ENCODE data around the gene MACROD2.
"Not testable (repeated sequence)": the region's sequence is repeated elsewhere in the genome, so short reads cannot be mapped to it uniquely, and the experiment has no call there.

MACROD2 gene

DNA sequence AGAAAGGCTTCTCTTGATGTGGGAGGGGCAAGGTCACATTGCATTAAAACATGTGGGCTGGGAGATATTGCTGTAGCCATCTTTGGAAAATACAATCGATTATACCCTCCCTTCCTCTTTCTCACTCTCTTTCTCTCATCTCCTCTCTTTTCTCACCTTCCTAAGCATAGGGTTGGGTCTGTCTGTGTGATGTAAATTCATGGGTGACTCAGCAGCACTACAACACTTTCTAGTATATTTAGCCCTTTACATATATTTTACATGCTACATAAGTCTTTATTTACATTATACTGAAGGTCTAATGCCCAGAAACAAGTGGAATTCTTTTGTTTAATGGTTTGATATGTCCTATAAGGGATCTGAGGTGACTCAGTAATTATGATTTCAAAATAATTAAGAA lies 976.9 kb downstream of the MACROD2 start:
- no peak for DNase-seq

DNA sequence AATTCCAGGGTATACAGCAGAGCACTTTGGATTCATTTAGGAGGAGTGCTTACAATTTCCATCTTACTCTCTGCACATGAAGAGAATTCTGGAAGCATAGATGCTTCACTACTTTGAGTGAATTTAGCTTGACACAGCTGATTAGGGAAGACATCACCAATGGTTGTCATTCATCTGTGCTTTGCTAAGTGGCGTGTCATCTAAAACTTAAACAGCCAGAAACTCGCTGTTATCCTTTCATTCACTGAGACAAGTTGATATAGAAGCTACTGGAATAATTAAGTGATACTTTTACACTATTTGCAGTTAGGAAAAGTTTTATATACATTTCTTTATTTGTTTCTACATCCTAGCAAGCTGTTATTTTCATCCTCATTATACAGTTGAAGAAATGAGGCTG lies 977.4 kb downstream of the MACROD2 start:
- no peak for DNase-seq

DNA sequence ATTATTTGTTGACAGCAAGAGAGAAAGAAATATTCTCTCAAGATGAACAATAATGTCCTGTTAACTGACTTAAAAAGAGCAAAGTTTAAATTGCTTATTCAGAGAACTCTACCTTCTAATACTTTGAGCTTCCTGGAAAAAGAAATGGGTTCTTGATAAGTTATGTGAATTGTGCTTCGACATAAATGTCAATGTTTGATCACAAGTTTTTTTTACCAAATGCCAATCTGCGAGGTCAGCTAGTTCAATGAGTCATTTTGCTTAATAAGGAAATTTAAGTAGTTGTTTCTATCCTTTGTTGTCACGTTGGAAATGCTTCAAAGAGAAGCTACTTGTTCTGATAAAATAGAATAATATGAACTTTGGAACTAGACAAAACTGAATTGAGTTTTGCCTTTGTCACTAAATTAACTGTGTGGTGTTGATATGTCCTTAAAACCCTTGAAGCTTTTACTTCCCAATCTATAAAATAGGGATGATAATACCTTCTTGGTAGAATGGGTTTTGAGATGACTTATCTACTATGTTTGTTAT lies 984.2 kb downstream of the MACROD2 start:
- DNase-seq = no peak

DNA sequence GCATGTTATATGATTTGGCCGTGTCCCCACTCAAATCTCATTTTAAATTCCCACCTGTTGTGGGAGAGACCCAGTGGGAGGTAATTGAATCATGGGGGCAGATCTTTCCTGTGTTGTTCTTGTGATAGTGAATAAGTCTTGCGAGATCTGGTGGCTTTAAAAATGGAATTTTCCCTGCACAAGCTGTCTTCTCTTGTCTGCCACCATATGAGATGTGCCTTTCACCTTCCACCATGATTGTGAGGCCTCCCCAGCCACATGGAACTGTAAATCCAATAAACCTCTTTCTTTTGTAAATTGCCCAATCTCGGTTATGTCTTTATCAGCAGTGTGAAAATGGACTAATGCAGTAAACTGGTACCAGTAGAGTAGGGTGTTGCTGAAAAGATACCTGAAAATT lies 986.2 kb downstream of the MACROD2 start:
- DNase-seq = not testable (repeated sequence)

DNA sequence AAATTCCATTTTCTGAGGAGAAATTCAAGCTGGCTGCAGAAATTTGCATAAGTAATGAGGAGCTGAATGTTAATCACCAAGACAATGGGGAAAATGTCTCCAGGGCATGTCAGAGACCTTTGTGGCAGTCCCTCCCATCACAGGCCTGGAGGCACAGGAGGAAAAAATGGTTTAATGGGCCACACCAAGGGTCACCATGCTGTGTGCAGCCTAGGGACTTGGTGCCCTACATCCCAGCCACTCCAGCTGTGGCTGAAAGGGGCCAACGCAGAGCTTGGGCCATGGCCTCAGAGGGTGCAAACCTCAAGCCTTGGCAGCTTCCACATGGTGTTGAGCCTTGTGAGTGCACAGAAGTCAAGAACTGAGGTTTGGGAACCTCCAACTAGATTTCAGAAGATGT lies 987.0 kb downstream of the MACROD2 start:
- not testable (repeated sequence) for DNase-seq

DNA sequence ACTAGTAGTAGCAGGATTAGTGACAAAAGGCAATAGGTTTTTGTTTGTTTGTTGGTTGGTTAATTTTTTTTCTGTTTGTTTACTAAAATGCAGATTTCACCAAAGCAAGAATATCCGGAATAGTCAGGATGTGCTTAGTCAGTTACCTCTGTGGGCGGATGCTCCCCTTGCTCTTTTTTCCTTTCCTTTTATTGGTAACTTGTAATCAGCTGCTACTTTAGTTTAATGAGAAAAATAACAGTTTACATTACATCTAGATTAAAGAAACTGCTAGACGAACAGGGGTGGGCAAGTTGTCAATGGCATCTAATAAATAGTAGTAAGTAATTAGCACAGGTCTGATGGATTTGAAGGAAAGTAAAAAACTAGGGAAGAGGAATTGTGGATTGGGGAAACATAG lies 989.0 kb downstream of the MACROD2 start:
- no peak for DNase-seq

DNA sequence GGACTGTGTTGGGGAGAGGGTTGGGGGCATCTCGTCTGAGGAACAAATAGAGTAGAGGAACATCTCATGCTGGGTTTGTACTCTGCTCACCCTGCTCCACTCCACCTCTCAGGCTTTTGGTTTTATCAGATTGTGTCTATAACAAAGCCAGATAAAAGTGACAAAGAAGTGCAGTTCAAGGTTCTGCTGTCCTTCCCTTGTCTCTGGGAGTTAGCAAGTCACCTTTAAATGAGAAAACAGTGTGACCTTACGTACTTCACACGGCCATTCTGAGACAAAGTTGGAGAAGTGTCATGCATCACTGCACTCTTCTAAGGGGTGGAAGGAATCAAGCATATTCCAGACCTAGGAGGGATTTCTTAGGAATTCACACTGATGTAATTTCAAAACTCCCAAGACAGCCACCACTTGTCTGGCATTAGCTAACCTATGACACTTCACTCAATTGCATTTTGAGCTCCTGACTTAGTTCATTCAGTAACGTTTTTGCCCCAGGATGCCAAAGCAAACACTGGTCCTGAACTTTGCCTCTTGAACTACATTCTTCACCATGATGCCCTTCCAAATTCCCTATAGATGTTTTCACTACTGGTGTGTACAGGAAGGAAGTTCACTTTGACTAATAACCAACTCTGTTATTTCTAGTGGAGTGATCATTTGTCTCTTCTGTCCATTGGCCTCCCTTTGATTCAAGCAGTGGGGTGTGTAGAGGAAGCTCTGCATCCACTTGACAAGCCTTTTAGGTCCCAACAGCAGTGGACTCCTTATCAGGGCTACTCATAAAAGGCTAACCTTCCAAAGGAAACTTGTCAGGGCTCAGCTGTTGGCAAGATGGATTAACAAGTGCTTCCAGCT lies 989.7 kb downstream of the MACROD2 start:
- DNase-seq = no peak

DNA sequence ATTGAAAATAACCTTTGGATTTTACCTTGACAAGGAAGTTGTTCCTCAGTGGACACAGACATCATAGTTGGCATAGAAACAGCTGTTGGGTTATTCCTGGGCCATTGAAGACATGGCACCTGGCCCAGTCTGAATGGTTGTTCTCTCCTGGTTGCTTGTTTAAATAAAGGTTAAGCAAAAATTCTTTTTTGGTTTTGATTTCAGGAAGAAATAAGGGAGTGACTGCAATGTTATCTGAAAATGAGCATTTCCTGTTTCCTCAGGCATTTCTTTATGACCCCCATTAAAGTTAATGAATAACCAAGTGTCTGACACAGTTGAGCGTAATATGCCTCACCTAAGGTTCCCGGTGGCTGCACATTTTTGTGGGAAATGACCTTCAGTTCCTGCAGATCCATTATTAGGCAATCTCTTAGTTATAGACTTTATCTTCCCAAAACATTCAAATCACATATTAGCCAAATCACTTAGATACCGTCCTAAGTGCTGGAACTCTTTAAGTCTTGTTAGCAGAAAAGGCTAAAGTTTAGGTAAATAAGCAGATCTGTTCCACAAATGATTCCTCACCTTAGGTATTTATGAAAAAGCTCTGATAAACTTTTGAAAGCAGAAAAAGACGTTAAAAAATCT lies 990.8 kb downstream of the MACROD2 start:
- DNase-seq = no peak

DNA sequence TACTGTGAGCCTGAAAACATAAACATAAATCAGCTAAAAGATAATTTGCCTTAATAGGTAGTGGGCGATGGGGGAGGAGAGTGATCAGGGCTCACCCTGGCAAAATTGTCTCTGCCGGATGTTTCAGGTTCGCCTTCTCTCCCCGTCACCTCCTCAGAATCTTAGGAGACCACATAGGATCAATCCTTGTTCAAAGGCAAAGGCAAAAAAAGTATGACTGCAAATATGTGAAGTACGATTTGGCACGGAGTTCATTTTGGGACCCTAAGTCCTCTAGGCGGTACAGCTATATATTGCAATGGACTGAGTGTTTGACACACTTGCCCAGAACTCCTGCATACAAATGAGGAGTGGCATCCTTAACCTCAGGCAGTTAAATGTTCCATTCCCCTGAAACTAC lies 991.3 kb downstream of the MACROD2 start:
- DNase-seq = no peak

DNA sequence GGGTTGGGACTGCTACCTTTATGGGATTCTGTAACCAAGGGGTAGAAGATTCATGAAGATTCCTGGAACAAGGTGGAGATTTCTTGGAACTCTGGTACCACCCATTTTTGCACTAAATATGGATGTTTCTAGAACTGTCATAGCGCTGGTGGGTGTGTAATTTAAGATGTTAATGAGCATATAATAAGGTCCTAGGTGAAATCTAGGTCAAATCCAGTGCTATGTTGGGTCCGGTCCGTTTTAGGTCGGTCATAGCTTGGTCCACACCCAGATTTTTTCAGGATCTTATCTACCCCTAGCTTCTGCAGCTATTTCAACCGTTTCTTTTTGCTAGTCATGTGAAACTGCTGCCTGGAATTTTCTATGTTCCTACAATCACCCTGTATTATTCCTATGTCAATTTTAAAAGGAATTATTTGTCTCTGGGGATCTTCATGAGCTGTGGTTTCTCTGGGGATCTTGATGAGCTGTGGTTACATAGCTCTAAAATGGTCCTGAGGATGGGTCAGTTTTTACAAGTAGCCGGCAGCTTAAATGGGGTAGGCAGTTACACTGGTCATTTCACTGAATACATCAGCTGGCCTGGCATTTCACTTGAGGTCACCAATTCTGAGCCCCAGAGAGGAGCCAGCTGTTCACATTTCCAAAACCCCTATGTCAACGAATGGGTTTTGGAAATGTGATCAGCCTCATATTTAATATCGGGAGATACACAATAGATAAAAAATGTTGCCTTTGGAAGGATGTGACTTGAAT lies 994.4 kb downstream of the MACROD2 start:
- no peak for DNase-seq

DNA sequence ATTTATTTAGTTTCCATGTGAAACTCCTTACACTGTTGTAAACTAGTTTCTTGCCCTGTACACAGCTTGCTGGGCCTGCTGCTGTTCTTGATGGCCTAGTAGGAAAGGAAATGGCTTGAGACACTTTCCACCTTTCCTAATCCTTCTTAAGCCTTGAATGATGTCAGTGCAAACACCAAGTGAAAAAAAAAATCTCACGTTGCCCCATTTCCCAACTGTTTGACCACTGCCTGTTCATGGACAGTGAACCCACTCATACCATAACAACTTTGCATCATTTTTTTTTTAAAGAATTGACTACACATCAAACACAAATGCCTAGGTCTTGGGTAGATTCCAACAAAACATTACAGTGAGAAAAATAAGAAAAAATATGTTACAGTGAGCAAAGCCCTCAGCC lies 995.7 kb downstream of the MACROD2 start:
- DNase-seq = no peak

DNA sequence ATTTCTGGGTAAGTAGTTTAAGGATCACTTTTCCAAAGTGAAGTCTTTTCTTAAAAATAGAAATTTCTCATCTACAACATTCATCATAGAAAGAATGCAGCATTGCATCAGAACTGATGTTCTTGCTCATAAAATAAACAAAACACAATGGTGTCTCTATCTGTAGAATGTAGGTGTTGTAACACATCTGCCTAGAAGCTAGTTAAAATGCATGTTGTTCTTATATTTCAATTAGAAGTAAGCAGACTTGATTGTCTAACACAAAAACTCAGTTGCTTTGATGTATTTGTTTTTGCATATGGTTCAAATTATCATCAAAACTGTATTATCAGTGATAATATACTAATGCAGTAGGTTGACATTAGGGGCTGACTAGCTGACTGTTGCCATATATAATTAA lies 996.8 kb downstream of the MACROD2 start:
- DNase-seq = no peak

DNA sequence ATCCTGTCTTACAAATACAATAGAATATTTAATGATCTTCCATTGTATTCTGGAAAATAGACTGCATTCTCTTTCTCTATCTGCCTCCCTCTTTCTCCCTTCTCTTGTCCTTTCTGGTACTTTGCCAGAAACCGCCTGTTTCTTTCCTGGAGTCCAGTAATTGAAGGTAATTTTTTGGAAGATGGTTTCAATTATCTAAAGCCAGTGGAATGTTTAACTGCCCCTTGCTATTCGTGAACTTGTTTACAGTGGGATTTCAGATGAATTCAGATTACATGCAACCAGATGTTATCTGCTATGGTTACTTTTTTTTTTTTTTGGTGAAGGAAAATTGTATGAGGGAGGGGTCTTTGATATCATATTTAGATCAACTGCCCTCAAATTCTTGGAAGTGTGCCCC lies 997.6 kb downstream of the MACROD2 start:
- DNase-seq = no peak

DNA sequence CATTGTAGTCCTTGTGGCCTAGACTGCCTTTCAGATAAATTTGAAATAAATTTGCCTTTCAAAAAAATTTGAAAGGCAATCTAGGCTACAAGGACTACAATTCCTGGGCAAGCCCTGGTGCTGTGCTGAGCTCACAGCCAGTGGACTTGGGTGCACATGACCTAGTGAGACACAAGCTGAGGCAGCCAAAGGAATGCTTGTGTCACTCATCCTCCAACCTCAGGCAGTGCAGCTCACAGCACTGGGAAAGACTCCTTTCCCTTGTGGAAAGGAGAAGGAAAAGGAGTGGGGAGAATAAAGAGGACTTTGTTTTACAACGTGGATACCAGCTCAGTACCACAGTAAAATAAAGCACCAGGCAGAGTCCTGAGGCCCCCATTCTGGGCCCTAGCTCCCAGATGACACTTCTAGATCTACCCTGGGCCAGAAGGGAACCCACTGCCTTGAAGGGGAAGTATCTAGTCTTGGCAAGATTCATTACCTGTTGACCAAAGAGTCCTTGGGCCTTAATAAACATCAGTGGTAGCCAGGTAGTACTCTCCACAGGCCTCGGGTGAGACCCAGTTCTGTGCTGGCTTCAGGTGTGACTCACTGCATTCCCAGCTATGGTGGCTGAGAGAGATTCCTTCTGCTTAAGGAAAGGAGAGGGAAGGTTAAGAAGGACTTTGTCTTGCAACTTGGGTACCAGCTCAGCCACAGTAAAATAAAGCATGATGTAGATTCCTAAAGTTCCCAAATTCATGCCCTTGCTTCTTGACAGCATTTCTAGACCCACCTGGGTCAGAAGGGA lies 1001.8 kb downstream of the MACROD2 start:
- DNase-seq = no peak

DNA sequence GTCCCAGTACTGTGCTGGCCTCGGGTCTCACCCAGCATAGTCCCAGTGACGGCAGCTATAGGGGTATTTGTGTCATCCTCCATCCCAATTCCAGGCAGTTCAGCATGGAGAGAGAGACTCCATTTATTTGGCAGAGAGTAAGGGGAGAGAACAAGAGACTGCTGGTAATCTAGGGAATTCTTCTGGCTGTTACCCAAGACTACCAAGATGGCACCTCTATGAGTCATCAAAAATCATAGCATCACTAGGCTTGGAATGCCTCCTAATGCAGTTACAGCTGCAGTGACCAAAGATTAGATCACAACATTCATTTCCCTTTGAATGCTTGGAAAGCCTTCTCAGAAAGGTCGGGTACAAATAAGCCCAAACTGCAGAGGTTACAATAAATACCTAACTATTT lies 1002.5 kb downstream of the MACROD2 start:
- DNase-seq = no peak

DNA sequence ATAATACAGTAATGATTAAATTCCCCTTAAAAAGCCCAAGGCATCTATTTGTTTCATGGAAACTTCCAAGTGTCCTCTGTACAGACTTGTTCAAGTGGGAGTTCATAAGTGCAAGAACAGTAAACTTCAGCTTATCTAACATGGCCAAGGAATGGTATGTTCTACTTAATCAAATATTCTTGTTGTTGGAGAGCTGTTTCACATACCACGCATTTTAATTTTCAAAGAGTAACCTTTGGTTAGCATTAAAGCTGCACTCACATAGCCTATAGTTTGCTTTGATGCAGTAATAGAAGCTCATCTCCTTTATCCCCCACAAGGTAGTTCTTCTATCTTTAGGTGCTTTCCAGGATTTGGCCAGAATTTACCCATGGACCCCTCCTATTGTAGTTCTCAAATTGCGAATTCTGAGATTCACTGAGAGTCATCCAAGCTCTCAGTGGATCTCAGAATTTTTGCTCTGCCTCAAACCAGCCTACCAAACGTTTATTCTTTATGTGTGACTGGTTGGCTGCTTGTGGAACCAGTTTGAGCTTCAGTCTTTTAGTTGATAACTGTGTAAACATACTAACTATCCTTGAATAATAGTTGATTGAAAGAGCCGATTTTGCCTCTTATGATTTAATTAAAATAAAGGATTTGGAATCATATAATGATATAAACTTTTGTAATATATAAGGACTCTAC lies 1010.1 kb downstream of the MACROD2 start:
- DNase-seq = no peak

DNA sequence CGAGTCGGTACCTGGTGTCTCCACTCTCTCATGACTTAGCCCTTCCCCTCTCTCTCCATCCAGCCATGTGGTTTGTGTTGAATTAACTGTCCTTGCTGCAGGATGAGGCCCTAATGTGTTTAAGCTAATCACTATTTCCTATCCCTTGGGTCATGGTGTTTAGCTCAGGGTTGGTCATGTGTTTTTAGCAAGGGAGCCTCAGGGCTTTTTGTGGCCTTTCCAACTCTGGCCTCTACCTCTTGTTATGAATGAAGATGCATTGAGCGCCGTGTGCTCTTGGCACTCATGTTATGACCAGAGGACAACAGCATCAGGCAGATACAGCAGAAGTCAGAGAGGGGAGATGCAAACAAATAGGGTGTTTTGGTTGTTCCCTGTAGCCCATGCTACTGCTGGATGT lies 1016.3 kb downstream of the MACROD2 start:
- DNase-seq = no peak

DNA sequence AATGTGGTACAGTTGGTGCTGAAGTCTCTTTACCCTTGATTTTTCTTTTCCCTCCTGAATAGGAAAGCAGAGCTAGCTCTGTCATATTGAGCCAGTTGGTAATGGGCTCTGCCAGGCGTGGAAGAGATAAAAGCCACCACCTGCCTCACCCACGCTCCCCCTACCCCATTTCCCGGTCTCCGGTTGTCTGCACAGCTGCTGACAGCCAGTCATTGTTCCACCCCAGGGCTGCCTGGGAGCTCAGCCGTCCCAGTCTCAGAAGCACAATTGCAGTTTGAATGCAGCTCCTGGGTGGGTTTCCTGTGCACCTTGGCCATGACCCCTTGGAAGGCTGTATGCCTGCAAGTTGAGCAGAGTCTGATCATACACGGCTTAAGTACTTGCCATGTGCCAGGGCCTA lies 1017.2 kb downstream of the MACROD2 start:
- DNase-seq = no peak

DNA sequence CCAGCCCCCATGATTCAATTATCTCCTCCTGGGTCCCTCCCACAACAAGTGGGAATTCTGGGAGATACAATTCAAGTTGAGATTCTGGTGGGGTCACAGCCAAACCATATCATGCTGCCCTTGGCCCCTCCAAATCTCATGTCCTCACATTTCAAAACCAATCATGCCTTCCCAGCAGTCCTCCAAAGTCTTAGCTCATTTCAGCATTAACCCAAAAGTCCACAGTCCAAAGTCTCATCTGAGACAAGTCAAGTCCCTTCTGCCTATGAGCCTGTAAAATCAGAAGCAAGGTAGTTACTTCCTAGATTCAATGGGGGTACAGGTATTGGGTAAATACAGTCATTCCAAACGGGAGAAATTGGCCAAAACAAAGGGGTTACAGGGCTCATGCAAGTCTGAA lies 1021.6 kb downstream of the MACROD2 start:
- DNase-seq = not testable (repeated sequence)

DNA sequence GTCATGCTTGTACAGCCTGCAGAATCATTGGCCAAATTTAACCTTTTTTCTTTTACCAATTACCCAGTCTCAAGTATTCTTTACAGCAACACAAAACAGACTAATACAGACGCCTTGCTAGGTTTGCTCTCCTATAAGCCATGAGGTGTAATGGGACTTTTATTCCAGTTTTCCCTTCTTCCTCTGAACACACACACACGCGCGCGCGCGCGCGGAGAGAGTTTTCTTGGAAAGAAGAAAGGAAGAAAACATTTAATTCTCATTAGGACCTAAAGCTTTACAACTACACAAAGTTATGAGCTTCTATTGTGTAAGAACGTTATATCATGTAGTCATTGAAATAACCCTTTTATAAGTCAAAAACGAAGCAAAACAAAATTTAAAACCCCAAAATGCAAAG lies 1023.6 kb downstream of the MACROD2 start:
- DNase-seq = no peak

DNA sequence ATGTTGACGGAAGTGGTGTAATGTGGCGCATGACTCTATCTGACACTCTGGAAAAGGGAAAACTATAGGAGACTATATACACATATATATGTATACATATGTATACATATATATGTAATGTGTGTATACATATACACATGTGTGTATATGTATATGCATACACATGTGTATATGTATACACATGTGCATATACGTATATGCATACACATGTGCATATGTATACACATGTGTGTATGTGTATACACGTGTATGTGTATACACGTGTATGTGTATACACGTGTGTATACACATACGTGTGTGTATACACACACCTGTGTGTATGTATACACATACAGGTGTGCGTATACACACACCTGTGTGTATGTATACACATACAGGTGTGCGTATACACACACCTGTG lies 1025.5 kb downstream of the MACROD2 start:
- DNase-seq = no peak

DNA sequence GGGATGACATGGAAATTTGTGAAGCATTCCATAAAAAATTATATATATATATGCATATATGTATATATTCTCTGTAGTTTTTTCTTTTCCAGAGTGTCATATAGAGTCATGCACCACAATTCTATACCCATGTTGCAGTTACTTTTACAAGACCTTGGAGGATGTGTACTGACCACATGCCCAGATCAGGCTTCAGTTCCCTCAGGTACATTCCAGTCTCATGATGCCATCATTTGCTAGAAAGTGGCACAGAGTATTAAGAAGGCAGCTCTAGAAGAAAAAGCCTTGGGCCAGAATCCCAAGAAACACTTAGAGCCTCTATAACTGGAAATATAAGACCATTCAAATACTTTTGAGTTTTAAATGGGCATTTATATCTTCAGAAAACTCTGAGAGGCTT lies 1027.6 kb downstream of the MACROD2 start:
- DNase-seq = no peak
